Endodermal cell (in vitro differentiated cells): ENCODE data around the gene IFT20. TPM values are rescaled to one million over a fixed set of nuclear protein-coding genes. Genes with fewer than 3 reads are reported as not detected.
A peak's percentile ranks its signal among the peaks of the same experiment; 100 is the strongest.

Experiments
- DNase-seq: peaks from one replicate; pipeline ENCODE4 v3.0.0-alpha.2; 2017
- H3K27ac ChIP-seq: 2 replicates; pipeline ENCODE4 v1.5.1; 2013; ENCODE audit warnings: mild to moderate bottlenecking, low read depth, low read length, moderate library complexity
- H3K27me3 ChIP-seq: 2 replicates; pipeline ENCODE4 v1.6.1; 2013; ENCODE audit warnings: mild to moderate bottlenecking, low read length, moderate library complexity; ENCODE audit not compliant: insufficient read depth, control insufficient read depth, poor library complexity, severe bottlenecking
- H3K36me3 ChIP-seq: 2 replicates; pipeline ENCODE4 v1.7.0; 2013; ENCODE audit warnings: mild to moderate bottlenecking, low read length, moderate library complexity; ENCODE audit not compliant: control insufficient read depth, insufficient read depth
- H3K4me1 ChIP-seq: one replicate; pipeline ENCODE4 v1.7.0; 2013; ENCODE audit warnings: low read length; ENCODE audit not compliant: control insufficient read depth, insufficient read depth
- H3K4me3 ChIP-seq: 2 replicates; pipeline ENCODE4 v1.5.1; 2013; ENCODE audit warnings: mild to moderate bottlenecking, low read length, moderate library complexity
- H3K9ac ChIP-seq: 2 replicates; pipeline ENCODE4 v1.6.1; 2013; ENCODE audit warnings: mild to moderate bottlenecking, low read length, moderate library complexity; ENCODE audit not compliant: poor library complexity, severe bottlenecking; ENCODE audit errors: extremely low read depth
- H3K9me3 ChIP-seq: 2 replicates; pipeline ENCODE4 v1.6.1; 2013; ENCODE audit warnings: mild to moderate bottlenecking, low read length, moderate library complexity; ENCODE audit not compliant: control insufficient read depth
- H3K27ac Mint-ChIP-seq: 2 replicates; pipeline ENCODE4 v1.8.0; 2020; ENCODE audit warnings: mixed read lengths
- H3K27me3 Mint-ChIP-seq: 2 replicates; pipeline ENCODE4 v1.8.0; 2021; ENCODE audit warnings: mild to moderate bottlenecking, mixed read lengths; ENCODE audit not compliant: insufficient read depth
- H3K36me3 Mint-ChIP-seq: 2 replicates; pipeline ENCODE4 v1.8.0; 2020; ENCODE audit warnings: low read depth, mixed read lengths
- H3K4me1 Mint-ChIP-seq: 2 replicates; pipeline ENCODE4 v1.8.0; 2020; ENCODE audit warnings: mixed read lengths
- H3K4me3 Mint-ChIP-seq: 2 replicates; pipeline ENCODE4 v1.8.0; 2020; ENCODE audit warnings: mild to moderate bottlenecking, moderate library complexity, mixed read lengths
- H3K9me3 Mint-ChIP-seq: 2 replicates; pipeline ENCODE4 v1.8.0; 2020; ENCODE audit warnings: mild to moderate bottlenecking, mixed read lengths
- CTCF ChIP-seq: fragments of 200-600 bp; sonication (generic); conservative IDR thresholded peaks from 2 replicates; pipeline ENCODE4 v1.5.0; 2021; ENCODE audit warnings: antibody characterized with exemption, mild to moderate bottlenecking
- WGBS, 2 experiments: methylation state at CpG; one replicate each; pipeline versions ENCODE4 v1.1.5 to v1.1.7; 2013; ENCODE audit warnings: missing lambda C conversion rate in 2 of 2, mixed read lengths in 1 of 2; ENCODE audit not compliant: insufficient coverage in 1 of 2, insufficient read length in 1 of 2; 5-methylcytosine and 5-hydroxymethylcytosine counted together
- total RNA-seq, 2 donors: library from RNA; stranded (reverse); fragmentation: NEBNext Ultra II Directional in 1 of 2; extraction: Animal tissue kit (Norgen Biotek cat#: 25700) in 1 of 2; gene quantifications; 2 replicates in 1 of 2; 3 replicates in 1 of 2; pipeline ENCODE4 v1.2.1, GENCODE V29; 2021

Gene IFT20
- total RNA-seq, 2 donors from 2014 or later = 28.9 to 34.3 TPM

- no peaks in the 10 kb centered on the region for H3K27me3 Mint-ChIP-seq
- peak overlapping the region; percentile 46 for H3K27ac Mint-ChIP-seq
- WGBS, 2 experiments = 94 to 100% methylated on average over 1 of the region's 3 CpGs
- Histone ChIP-seq H3K27me3 (no peaks in the 10 kb centered on the region), H3K36me3 (peaks cover 44% of the 10 kb centered on the region), H3K4me3 (peak overlapping the region; percentile 57), H3K27ac (no peak overlapping the region), H3K9ac (no peak overlapping the region), H3K9me3 (no peaks in the 10 kb centered on the region), H3K4me1 (peaks cover 16% of the 10 kb centered on the region)
- H3K4me1 Mint-ChIP-seq = peaks cover 45% of the 10 kb centered on the region
- no peak for TF ChIP-seq CTCF
- no peaks in the 10 kb centered on the region for H3K9me3 Mint-ChIP-seq
- no peak for DNase-seq
- peaks cover 55% of the 10 kb centered on the region for H3K36me3 Mint-ChIP-seq
- no peak overlapping the region for H3K4me3 Mint-ChIP-seq
These were observed 10.5 kb downstream of the IFT20 start for GRCh38 chr17:28324781-28325180.

- Histone ChIP-seq H3K9ac (no peak overlapping the region), H3K4me3 (peak overlapping the region; percentile 57), H3K4me1 (peaks cover 16% of the 10 kb centered on the region), H3K9me3 (no peaks in the 10 kb centered on the region), H3K36me3 (peaks cover 41% of the 10 kb centered on the region), H3K27me3 (no peaks in the 10 kb centered on the region), H3K27ac (no peak overlapping the region)
- no peak overlapping the region for H3K4me3 Mint-ChIP-seq
- DNase-seq = peak; percentile 24
- 87 to 90% methylated on average over 2 to 5 of the region's 5 CpGs for WGBS, 2 experiments
- H3K27me3 Mint-ChIP-seq = no peaks in the 10 kb centered on the region
- peaks cover 45% of the 10 kb centered on the region for H3K4me1 Mint-ChIP-seq
- TF ChIP-seq CTCF = no peak
- H3K36me3 Mint-ChIP-seq = peaks cover 52% of the 10 kb centered on the region
- no peaks in the 10 kb centered on the region for H3K9me3 Mint-ChIP-seq
- H3K27ac Mint-ChIP-seq = peak overlapping the region; percentile 30
These were observed 11.0 kb downstream of the IFT20 start for GRCh38 chr17:28324267-28324745.

- H3K9ac ChIP-seq = peak overlapping the region; percentile 58
- peak overlapping the region; percentile 56 for H3K27ac Mint-ChIP-seq
- peaks cover 15% of the 10 kb centered on the region for H3K36me3 Mint-ChIP-seq
- no peak for DNase-seq
- 66 to 69% methylated on average over 5 to 8 of the region's 8 CpGs for WGBS, 2 experiments
- H3K4me1 Mint-ChIP-seq = peaks cover 58% of the 10 kb centered on the region
- peaks cover 3% of the 10 kb centered on the region for H3K36me3 ChIP-seq
- H3K27me3 Mint-ChIP-seq = peaks cover 15% of the 10 kb centered on the region
- H3K9me3 ChIP-seq = no peaks in the 10 kb centered on the region
- H3K4me1 ChIP-seq = peaks cover 10% of the 10 kb centered on the region
- H3K4me3 ChIP-seq = peak overlapping the region; percentile 94
- H3K4me3 Mint-ChIP-seq = peak overlapping the region; percentile 91
- peaks cover 5% of the 10 kb centered on the region for H3K27me3 ChIP-seq
- H3K27ac ChIP-seq = no peak overlapping the region
- H3K9me3 Mint-ChIP-seq = no peaks in the 10 kb centered on the region
- TF ChIP-seq CTCF = no peak
These were observed 14.8 kb downstream of the IFT20 start for GRCh38 chr17:28320215-28321061.
